ENCODE measurements around the gene ARHGEF38.
"Not testable (repeated sequence)": the region's sequence is repeated elsewhere in the genome, so short reads cannot be mapped to it uniquely, and the experiment has no call there.

The ARHGEF38 gene

GRCh38 chr4:105710678-105711077, 158.3 kb downstream of the ARHGEF38 start:
- Histone ChIP-seq H3K4me1 (ENCODE audit: control insufficient read depth, insufficient read depth, low read length, poor library complexity, severe bottlenecking) (peaks cover 6% of the 10 kb centered on the region), H3K27ac (ENCODE audit: low read depth, low read length, severe bottlenecking) (no peak overlapping the region), H3K4me3 (ENCODE audit: extremely low read depth, insufficient read depth, low read length, poor library complexity, severe bottlenecking) (no peak overlapping the region), H3K9me3 (ENCODE audit: control insufficient read depth, low read length) (no peaks in the 10 kb centered on the region), H3K36me3 (ENCODE audit: control insufficient read depth, insufficient read depth, low read length) (peaks cover 3% of the 10 kb centered on the region)
- WGBS, 2 experiments (ENCODE audit: insufficient coverage in 2 of 2): 80 to 91% methylated on average over 4 to 5 of the region's 6 CpGs

- H3K36me3 ChIP-seq (ENCODE audit: control insufficient read depth, insufficient read depth, low read length): peaks cover 6% of the 10 kb centered on the region
- no peak overlapping the region for H3K4me3 ChIP-seq (ENCODE audit: extremely low read depth, insufficient read depth, low read length, poor library complexity, severe bottlenecking)
- 100% methylated on average over 2 of the region's 2 CpGs for WGBS, 2 experiments (ENCODE audit: insufficient coverage in 2 of 2)
- no peak overlapping the region for H3K27ac ChIP-seq (ENCODE audit: low read depth, low read length, severe bottlenecking)
- H3K4me1 ChIP-seq (ENCODE audit: control insufficient read depth, insufficient read depth, low read length, poor library complexity, severe bottlenecking): peaks cover 6% of the 10 kb centered on the region
- H3K9me3 ChIP-seq (ENCODE audit: control insufficient read depth, low read length): no peaks in the 10 kb centered on the region
Measured at GRCh38 chr4:105712766-105713165, 160.3 kb downstream of the ARHGEF38 start.

- Histone ChIP-seq H3K36me3 (ENCODE audit: control insufficient read depth, insufficient read depth, low read length) (peaks cover 13% of the 10 kb centered on the region), H3K27ac (ENCODE audit: low read depth, low read length, severe bottlenecking) (no peak overlapping the region), H3K9me3 (ENCODE audit: control insufficient read depth, low read length) (no peaks in the 10 kb centered on the region), H3K4me3 (ENCODE audit: extremely low read depth, insufficient read depth, low read length, poor library complexity, severe bottlenecking) (no peak overlapping the region), H3K4me1 (ENCODE audit: control insufficient read depth, insufficient read depth, low read length, poor library complexity, severe bottlenecking) (peaks cover 6% of the 10 kb centered on the region)
- WGBS, 2 experiments (ENCODE audit: insufficient coverage in 2 of 2): 94% methylated on average over 3 of the region's 5 CpGs; no CpG with 5 or more reads in 1 of the 2 experiments
Measured at GRCh38 chr4:105714071-105714521, 161.7 kb downstream of the ARHGEF38 start.

- peaks cover 16% of the 10 kb centered on the region for H3K36me3 ChIP-seq (ENCODE audit: control insufficient read depth, insufficient read depth, low read length)
- H3K9me3 ChIP-seq (ENCODE audit: control insufficient read depth, low read length): no peaks in the 10 kb centered on the region
- no peak overlapping the region for H3K27ac ChIP-seq (ENCODE audit: low read depth, low read length, severe bottlenecking)
- H3K4me3 ChIP-seq (ENCODE audit: extremely low read depth, insufficient read depth, low read length, poor library complexity, severe bottlenecking): no peak overlapping the region
- no CpG with 5 or more reads among the region's 1 CpG for WGBS, 2 experiments (ENCODE audit: insufficient coverage in 2 of 2)
- H3K4me1 ChIP-seq (ENCODE audit: control insufficient read depth, insufficient read depth, low read length, poor library complexity, severe bottlenecking): peaks cover 3% of the 10 kb centered on the region
Measured at GRCh38 chr4:105714932-105715331, 162.5 kb downstream of the ARHGEF38 start.

GRCh38 chr4:105715692-105716278, 163.4 kb downstream of the ARHGEF38 start:
- H3K9me3 ChIP-seq (ENCODE audit: control insufficient read depth, low read length): no peaks in the 10 kb centered on the region
- H3K4me3 ChIP-seq (ENCODE audit: extremely low read depth, insufficient read depth, low read length, poor library complexity, severe bottlenecking): no peak overlapping the region
- 94% methylated on average over 1 to 2 of the region's 4 CpGs for WGBS, 2 experiments (ENCODE audit: insufficient coverage in 2 of 2)
- no peaks in the 10 kb centered on the region for H3K4me1 ChIP-seq (ENCODE audit: control insufficient read depth, insufficient read depth, low read length, poor library complexity, severe bottlenecking)
- no peak overlapping the region for H3K27ac ChIP-seq (ENCODE audit: low read depth, low read length, severe bottlenecking)
- H3K36me3 ChIP-seq (ENCODE audit: control insufficient read depth, insufficient read depth, low read length): peaks cover 25% of the 10 kb centered on the region

DNA sequence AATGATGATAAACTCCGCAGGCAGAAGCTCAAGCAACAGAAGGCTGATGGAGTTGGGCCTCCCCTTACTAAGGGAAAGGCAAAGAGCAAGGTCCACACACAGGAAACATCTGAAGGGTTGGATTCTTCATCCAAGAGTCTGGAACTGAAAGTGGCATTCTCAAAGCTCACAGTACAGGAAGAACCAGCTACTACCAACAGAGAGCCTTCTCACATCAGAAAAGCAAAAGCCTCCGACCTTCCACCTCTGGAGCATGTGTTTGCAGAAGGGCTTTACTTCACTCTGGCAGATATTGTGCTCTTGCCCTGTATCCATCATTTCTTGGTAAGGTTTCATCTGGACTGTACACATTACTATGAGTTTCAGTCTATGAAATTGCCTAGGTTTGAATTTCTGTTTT, 166.8 kb downstream of the ARHGEF38 start:
- H3K4me1 ChIP-seq (ENCODE audit: control insufficient read depth, insufficient read depth, low read length, poor library complexity, severe bottlenecking): no peaks in the 10 kb centered on the region
- H3K4me3 ChIP-seq (ENCODE audit: extremely low read depth, insufficient read depth, low read length, poor library complexity, severe bottlenecking): no peak overlapping the region
- no peak overlapping the region for H3K27ac ChIP-seq (ENCODE audit: low read depth, low read length, severe bottlenecking)
- H3K9me3 ChIP-seq (ENCODE audit: control insufficient read depth, low read length): no peaks in the 10 kb centered on the region
- 60 to 100% methylated on average over 1 of the region's 2 CpGs for WGBS, 2 experiments (ENCODE audit: insufficient coverage in 2 of 2)
- H3K36me3 ChIP-seq (ENCODE audit: control insufficient read depth, insufficient read depth, low read length): peaks cover 30% of the 10 kb centered on the region

DNA sequence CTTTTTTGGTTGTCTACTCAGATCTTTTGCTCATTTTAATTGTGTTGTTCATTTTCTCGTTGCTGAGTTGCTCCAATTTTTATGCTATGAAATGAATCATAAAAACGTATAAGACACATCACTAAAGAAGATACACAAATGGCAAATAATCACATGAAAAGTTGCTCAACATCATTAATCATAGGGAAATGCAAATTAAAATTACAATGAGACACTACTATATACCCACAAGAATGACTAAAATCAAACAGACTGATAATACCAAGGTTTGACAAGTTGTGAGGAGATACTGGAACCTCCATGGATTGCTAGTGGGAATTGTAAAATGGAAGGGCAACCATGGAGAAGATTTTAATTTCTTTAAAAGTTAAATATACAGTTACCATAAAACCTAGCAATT, 173.2 kb downstream of the ARHGEF38 start:
- WGBS, 2 experiments (ENCODE audit: insufficient coverage in 2 of 2): no CpG with 5 or more reads among the region's 2 CpGs
- H3K27ac ChIP-seq (ENCODE audit: low read depth, low read length, severe bottlenecking): no peak overlapping the region
- H3K4me1 ChIP-seq (ENCODE audit: control insufficient read depth, insufficient read depth, low read length, poor library complexity, severe bottlenecking): no peaks in the 10 kb centered on the region
- no peaks in the 10 kb centered on the region for H3K9me3 ChIP-seq (ENCODE audit: control insufficient read depth, low read length)
- no peak overlapping the region for H3K4me3 ChIP-seq (ENCODE audit: extremely low read depth, insufficient read depth, low read length, poor library complexity, severe bottlenecking)
- H3K36me3 ChIP-seq (ENCODE audit: control insufficient read depth, insufficient read depth, low read length): peaks cover 30% of the 10 kb centered on the region

GRCh38 chr4:105729895-105730294, 177.5 kb downstream of the ARHGEF38 start:
- H3K4me1 ChIP-seq (ENCODE audit: control insufficient read depth, insufficient read depth, low read length, poor library complexity, severe bottlenecking); H3K9me3 ChIP-seq (ENCODE audit: control insufficient read depth, low read length); H3K27ac ChIP-seq (ENCODE audit: low read depth, low read length, severe bottlenecking); H3K4me3 ChIP-seq (ENCODE audit: extremely low read depth, insufficient read depth, low read length, poor library complexity, severe bottlenecking): not testable (repeated sequence)
- peaks cover 32% of the 10 kb centered on the region for H3K36me3 ChIP-seq (ENCODE audit: control insufficient read depth, insufficient read depth, low read length)
- WGBS, 2 experiments (ENCODE audit: insufficient coverage in 2 of 2): 93 to 100% methylated on average over 2 to 3 of the region's 4 CpGs
